Coronary artery (tissue), 2 donors: ENCODE results near the gene IL15.

Experiments
- DNase-seq: peaks from one replicate; pipeline ENCODE4 v3.0.0-alpha.2; 2017; ENCODE audit warnings: low spot score
- H3K27ac ChIP-seq, 2 donors: fragments of 200-600 bp; sonication (generic); one replicate each; pipeline ENCODE4 v1.5.1; 2016 to 2019
- H3K4me3 ChIP-seq: fragments of 200-600 bp; sonication (generic); 2 replicates; pipeline ENCODE4 v1.5.1; 2016; ENCODE audit warnings: mild to moderate bottlenecking, moderate library complexity
- CTCF ChIP-seq: fragments of 200-600 bp; sonication (generic); IDR thresholded peaks from one replicate; pipeline ENCODE4 v1.5.1; 2019; ENCODE audit warnings: antibody characterized with exemption

IL15 gene

GRCh38 chr4:141713185-141713584, 76.8 kb downstream of the IL15 start:
- no peak overlapping the region for H3K27ac ChIP-seq
- TF ChIP-seq CTCF = no peak
- DNase-seq = no peak
- no peak overlapping the region for H3K4me3 ChIP-seq

GRCh38 chr4:141713771-141714445, 77.5 kb downstream of the IL15 start:
- no peak for DNase-seq
- H3K27ac ChIP-seq = no peak overlapping the region
- no peak for TF ChIP-seq CTCF

GRCh38 chr4:141719585-141719984, 83.2 kb downstream of the IL15 start:
- H3K4me3 ChIP-seq = no peak overlapping the region
- no peak overlapping the region for H3K27ac ChIP-seq
- TF ChIP-seq CTCF = no peak
- no peak for DNase-seq

More at GRCh38 chr4:141713771-141714445, 77.5 kb downstream of the IL15 start:
- no peak overlapping the region for H3K4me3 ChIP-seq

GRCh38 chr4:141721174-141721573, 84.8 kb downstream of the IL15 start:
- no peak for TF ChIP-seq CTCF

GRCh38 chr4:141724646-141725045, 88.3 kb downstream of the IL15 start:
- Histone ChIP-seq H3K27ac (no peak overlapping the region), H3K4me3 (no peak overlapping the region)
- no peak for TF ChIP-seq CTCF
- DNase-seq = no peak

More at GRCh38 chr4:141721174-141721573, 84.8 kb downstream of the IL15 start:
- Histone ChIP-seq H3K27ac (no peak overlapping the region), H3K4me3 (no peak overlapping the region)
- DNase-seq = no peak

- TF ChIP-seq CTCF = no peak
- no peak for DNase-seq
- no peak overlapping the region for H3K4me3 ChIP-seq
- no peak overlapping the region for H3K27ac ChIP-seq
Observed at GRCh38 chr4:141727420-141727819, 91.0 kb downstream of the IL15 start.

- H3K4me3 ChIP-seq = no peak overlapping the region
- no peak for DNase-seq
- no peak for TF ChIP-seq CTCF
- H3K27ac ChIP-seq = no peak overlapping the region
Observed at GRCh38 chr4:141730805-141731204, 94.4 kb downstream of the IL15 start.
